ENCODE data around the gene EPB41L4B.
A peak's percentile ranks its signal among the peaks of the same experiment; 100 is the strongest.

EPB41L4B gene

DNA sequence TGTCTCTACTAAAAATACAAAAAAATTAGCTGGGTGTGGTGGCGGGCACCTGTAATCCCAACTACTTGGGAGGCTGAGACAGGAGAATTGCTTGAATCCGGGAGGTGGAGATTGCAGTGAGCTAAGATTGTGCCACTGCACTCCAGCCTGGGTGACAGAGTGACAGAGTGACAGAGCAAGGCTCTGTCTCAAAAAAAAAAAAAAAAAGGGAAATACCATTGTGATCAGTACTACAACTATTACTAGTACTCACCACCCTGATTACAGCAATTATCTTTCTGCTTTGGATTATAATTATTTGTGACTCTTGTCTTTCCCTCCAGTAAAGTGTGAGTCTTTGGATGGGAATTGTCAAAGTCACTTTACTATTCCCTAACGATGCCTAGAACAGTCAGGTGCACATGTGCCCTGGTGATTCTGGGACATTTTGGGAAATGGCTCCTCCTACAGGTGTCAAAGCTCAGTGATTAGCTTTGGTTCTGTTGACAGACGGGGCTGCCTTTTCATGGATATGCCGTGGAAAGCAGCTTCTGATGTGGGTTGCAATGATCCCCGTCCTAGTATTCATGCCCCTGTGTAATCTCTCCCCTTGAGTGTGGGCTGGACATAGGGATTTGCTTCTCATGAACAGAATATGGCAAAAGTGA lies 122.0 kb downstream of the EPB41L4B start:
- no peak for DNase-seq (ENCODE audit: low spot score)

- no peak for DNase-seq (ENCODE audit: low spot score)
These were observed 126.8 kb downstream of the EPB41L4B start for GRCh38 chr9:109193974-109194556.

- peak; percentile 64 for DNase-seq (ENCODE audit: low spot score)
These were observed 128.0 kb downstream of the EPB41L4B start for GRCh38 chr9:109192732-109193361.

GRCh38 chr9:109191746-109192145 lies 129.1 kb downstream of the EPB41L4B start:
- no peak for DNase-seq (ENCODE audit: low spot score)

- no peak for DNase-seq (ENCODE audit: low spot score)
These were observed 130.7 kb downstream of the EPB41L4B start for GRCh38 chr9:109190151-109190550.

DNA sequence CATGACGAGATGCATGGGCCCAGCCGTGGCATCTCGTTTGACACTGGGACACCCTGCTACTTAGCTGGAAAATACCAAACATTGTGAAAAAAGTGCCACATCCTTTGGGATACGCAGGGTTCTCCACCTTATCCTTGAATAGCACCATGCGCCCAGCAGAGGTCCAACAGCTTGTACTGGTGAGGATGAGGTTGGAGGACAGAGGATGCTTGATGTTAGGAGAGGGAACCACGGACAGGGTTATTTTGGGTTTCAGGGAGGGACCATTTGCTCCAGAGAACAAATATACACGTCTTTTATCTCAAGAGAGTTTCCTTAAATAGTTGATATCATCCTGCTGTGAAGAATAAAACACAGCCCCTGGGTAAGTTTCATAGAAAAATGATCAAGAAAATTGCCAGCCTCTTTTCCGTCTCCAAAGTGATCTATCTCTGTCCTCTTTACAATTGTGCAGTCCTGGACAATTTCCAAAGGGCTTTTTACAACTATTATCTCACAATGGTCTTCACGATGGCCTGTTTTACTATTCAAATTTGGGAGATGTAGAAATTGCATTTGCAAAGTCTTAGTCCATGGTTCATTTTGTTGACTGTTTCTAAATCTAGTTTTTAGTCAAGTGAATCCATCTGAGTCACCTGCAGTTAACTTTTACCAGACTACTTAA lies 133.9 kb downstream of the EPB41L4B start:
- no peak for DNase-seq (ENCODE audit: low spot score)

GRCh38 chr9:109182940-109183798 lies 137.7 kb downstream of the EPB41L4B start:
- DNase-seq (ENCODE audit: low spot score) = peak; percentile 69

DNA sequence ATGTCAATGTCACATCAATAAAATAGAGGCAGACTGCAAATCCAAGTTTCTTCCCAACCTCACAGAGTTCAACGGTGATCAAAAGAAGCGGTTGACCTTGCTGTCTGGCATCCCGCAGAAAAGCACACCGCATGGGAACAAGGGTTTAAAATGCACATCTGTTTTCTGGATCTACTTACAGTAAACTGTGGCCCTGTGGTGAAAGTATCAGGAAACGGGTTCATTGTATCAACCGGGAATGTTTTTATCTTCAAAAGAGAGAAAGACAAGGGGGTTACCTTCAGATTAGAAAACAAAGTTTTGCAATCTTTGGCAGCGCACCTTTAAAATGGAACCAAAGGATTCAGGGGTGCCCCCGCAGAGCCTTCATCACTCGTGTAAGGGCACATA lies 138.3 kb downstream of the EPB41L4B start:
- no peak for DNase-seq (ENCODE audit: low spot score)

- DNase-seq (ENCODE audit: low spot score) = no peak
These were observed 139.6 kb downstream of the EPB41L4B start for GRCh38 chr9:109181284-109181683.

DNA sequence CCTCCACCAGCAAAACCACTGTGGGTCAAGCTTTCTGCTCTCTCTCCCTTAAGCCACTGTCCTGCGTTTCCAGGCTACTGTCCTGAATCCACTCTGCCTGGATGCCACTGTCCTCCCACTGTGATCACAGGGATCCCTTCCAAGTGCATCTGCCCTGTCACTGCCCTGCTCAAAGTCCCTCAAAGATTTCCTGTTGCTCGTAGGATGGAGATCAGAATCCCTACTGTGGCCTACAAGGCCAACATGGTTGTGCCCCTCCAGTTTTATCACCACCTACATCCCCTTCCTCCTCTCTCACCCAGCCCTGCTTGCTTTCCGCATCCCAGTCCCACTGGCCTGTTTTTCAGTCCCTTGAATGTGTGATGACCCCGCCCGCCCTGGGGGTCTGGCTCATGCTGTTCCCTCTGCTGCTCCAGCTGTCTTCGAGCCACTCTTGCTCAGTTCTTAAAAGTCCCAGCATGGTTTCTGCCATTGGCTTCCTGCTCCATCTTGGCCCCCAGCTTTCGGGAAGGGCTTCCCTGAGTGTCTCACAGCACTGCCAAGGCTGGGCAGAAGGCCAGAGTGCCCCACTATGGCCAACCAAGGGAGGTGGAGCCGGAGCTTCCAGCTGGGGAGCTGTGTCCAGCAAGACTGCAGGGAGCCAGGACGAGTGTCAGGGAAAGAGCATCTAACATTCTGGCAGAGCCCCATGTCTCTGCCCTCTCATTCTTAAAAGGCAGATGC lies 140.9 kb downstream of the EPB41L4B start:
- no peak for DNase-seq (ENCODE audit: low spot score)

GRCh38 chr9:109176963-109177362 lies 143.9 kb downstream of the EPB41L4B start:
- no peak for DNase-seq (ENCODE audit: low spot score)

GRCh38 chr9:109176386-109176785 lies 144.5 kb downstream of the EPB41L4B start:
- DNase-seq (ENCODE audit: low spot score) = no peak

DNA sequence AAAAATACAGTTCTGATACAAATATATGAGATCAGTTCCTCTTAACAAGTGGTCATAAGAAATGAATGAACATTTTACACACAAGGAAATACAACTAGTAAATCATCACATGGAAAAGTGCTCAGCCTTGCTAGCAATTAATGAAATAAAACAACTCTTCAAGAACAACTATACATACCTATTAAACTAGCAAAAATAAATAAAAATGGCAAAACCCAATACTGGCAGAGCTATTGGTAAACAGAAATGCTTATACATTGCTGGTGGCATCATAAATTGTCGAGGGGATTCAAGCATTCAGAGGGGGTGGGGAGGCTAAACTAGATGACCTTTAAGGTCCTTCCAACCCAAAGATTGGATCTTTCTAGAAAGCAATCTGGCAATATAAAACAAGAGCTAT lies 147.9 kb downstream of the EPB41L4B start:
- no peak for DNase-seq (ENCODE audit: low spot score)

GRCh38 chr9:109171926-109172325 lies 148.9 kb downstream of the EPB41L4B start:
- DNase-seq (ENCODE audit: low spot score) = no peak

DNA sequence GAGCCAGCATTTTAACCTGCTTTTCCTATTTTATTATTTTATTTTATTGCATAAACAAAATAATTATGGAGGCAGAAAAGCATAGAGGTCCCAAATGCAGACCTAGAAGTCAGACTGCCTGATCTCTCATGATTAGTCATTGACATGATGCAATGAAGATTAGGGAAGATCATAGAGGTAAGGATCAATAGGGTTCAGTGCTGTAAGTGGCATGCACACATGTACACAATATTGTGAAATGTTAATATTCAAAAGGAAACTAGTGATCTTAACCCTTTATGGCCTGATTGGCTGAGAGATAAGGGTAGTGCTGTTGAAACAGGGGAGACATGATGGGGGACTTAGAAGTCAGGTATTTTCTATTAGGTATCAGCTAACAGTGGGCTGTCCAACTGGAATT lies 152.7 kb downstream of the EPB41L4B start:
- peak; percentile 72 for DNase-seq (ENCODE audit: low spot score)

GRCh38 chr9:109167716-109168115 lies 153.1 kb downstream of the EPB41L4B start:
- peak; percentile 42 for DNase-seq (ENCODE audit: low spot score)

- DNase-seq (ENCODE audit: low spot score) = no peak
These were observed 153.9 kb downstream of the EPB41L4B start, which contains the start of gene FRRS1L for GRCh38 chr9:109166771-109167601. Gene FRRS1L, minus strand, starts transcription at chr9:109167249. Its CDS starts 111 bp downstream, at chr9:109167138.

DNA sequence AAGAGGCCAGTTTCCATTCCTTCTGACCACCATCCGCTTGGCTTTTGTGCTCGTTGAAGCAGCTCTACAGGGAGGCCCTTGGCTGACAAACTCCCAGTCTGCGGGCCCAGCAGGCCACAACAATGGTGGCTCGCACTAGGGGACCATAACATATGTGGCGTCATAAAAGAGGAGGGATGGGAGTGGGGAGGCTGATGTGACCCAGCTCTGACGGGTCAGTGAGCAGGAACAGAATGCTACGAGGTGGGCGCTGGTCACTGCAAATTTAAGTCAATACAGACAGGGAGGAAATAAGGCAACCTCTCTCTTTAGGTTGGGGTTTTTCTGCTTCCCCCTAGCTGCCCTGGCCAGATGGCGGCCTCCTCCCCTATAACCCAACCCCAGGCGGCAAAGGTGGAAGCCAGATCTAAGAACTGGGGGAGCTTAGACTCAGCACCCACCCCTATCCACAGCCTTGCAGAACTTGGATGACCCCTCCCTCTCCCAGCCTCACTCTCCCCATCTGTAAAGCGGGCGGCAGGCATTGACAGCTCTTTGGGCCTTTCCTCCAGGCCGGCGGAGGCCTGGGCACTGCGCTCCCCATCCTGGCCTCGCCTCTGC lies 154.6 kb downstream of the EPB41L4B start:
- no peak for DNase-seq (ENCODE audit: low spot score)

GRCh38 chr9:109164042-109164441 lies 156.8 kb downstream of the EPB41L4B start:
- DNase-seq (ENCODE audit: low spot score) = no peak

GRCh38 chr9:109163194-109163593 lies 157.7 kb downstream of the EPB41L4B start:
- no peak for DNase-seq (ENCODE audit: low spot score)
